Liver (tissue), 9 donors: Measurements from ENCODE around the gene TIMD4. TPM values are rescaled to one million over a fixed set of nuclear protein-coding genes. Genes with fewer than 3 reads are reported as not detected.

Experiments
- DNase-seq: peaks from one replicate; pipeline ENCODE4 v3.0.0-alpha.2; 2017; ENCODE audit warnings: low spot score
- H3K27ac ChIP-seq, 2 donors: one replicate each; pipeline ENCODE4 v1.7.0; 2013; ENCODE audit warnings: inconsistent platforms in 2 of 2, low read length in 2 of 2, control low read depth in 1 of 2, low read depth in 1 of 2, mild to moderate bottlenecking in 1 of 2
- H3K27me3 ChIP-seq, 4 donors: one replicate each; pipeline versions ENCODE4 v1.6.1 to v1.7.0; 2013; ENCODE audit warnings: low read length in 3 of 4, inconsistent platforms in 1 of 4, mild to moderate bottlenecking in 1 of 4, moderate library complexity in 1 of 4; ENCODE audit not compliant: control insufficient read depth in 4 of 4, insufficient read depth in 4 of 4
- H3K36me3 ChIP-seq, 4 donors: one replicate each; pipeline versions ENCODE4 v1.6.1 to v1.7.0; 2013; ENCODE audit warnings: low read length in 3 of 4, mild to moderate bottlenecking in 3 of 4, low read depth in 1 of 4, moderate library complexity in 1 of 4; ENCODE audit not compliant: control insufficient read depth in 4 of 4, insufficient read depth in 3 of 4
- H3K4me1 ChIP-seq, 4 donors: one replicate each; pipeline versions ENCODE4 v1.6.1 to v1.7.0; 2013; ENCODE audit warnings: low read length in 3 of 4, mild to moderate bottlenecking in 3 of 4, moderate library complexity in 1 of 4; ENCODE audit not compliant: control insufficient read depth in 4 of 4, insufficient read depth in 4 of 4
- H3K4me3 ChIP-seq, 3 donors: one replicate each; pipeline versions ENCODE4 v1.6.1 to v1.7.0; 2013; ENCODE audit warnings: low read length in 3 of 3, control low read depth in 1 of 3, low read depth in 1 of 3, mild to moderate bottlenecking in 1 of 3
- H3K9ac ChIP-seq, 2 donors: one replicate each; pipeline ENCODE4 v1.7.0; 2013; ENCODE audit warnings: low read length in 2 of 2, mild to moderate bottlenecking in 2 of 2, moderate library complexity in 2 of 2, control low read depth in 1 of 2, low read depth in 1 of 2
- H3K9me3 ChIP-seq, 4 donors: one replicate each; pipeline versions ENCODE4 v1.6.1 to v1.7.0; 2013; ENCODE audit warnings: low read length in 3 of 4; ENCODE audit not compliant: control insufficient read depth in 4 of 4
- ATF3 ChIP-seq: IDR thresholded peaks from 2 replicates; pipeline ENCODE4 v1.6.1; 2016; ENCODE audit warnings: antibody characterized with exemption
- CTCF ChIP-seq: fragments of 150-350 bp; IDR thresholded peaks from 2 replicates; pipeline ENCODE4 v1.5.1; 2017; ENCODE audit warnings: improper control_type of control experiment, low read depth, low read length; ENCODE audit not compliant: missing input control
- EGR1 ChIP-seq, 2 donors: IDR thresholded peaks; 2 replicates each; pipeline ENCODE4 v1.6.1; 2016 to 2018; ENCODE audit warnings: antibody characterized with exemption in 2 of 2, low read depth in 2 of 2
- FOXA1 ChIP-seq: IDR thresholded peaks from 2 replicates; pipeline ENCODE4 v1.6.1; 2016; ENCODE audit warnings: antibody characterized with exemption
- FOXA2 ChIP-seq: IDR thresholded peaks from 2 replicates; pipeline ENCODE4 v1.6.1; 2016; ENCODE audit warnings: antibody characterized with exemption
- GABPA ChIP-seq, 2 donors: IDR thresholded peaks in 1 of 2; conservative IDR thresholded peaks in 1 of 2; 2 replicates each; pipeline ENCODE4 v1.6.1; 2016; ENCODE audit warnings: antibody characterized with exemption in 2 of 2, mild to moderate bottlenecking in 1 of 2, moderate library complexity in 1 of 2
- HNF4A ChIP-seq, 2 donors: conservative IDR thresholded peaks; 2 replicates each; pipeline ENCODE4 v1.6.1; 2016; ENCODE audit warnings: antibody characterized with exemption in 2 of 2, mild to moderate bottlenecking in 2 of 2
- HNF4G ChIP-seq: IDR thresholded peaks from 2 replicates; pipeline ENCODE4 v1.6.1; 2016; ENCODE audit warnings: antibody characterized with exemption
- JUND ChIP-seq, 2 donors: IDR thresholded peaks; 2 replicates each; pipeline ENCODE4 v1.6.1; 2016; ENCODE audit warnings: antibody characterized with exemption in 2 of 2
- MAX ChIP-seq: IDR thresholded peaks from 2 replicates; pipeline ENCODE4 v1.6.1; 2016; ENCODE audit warnings: antibody characterized with exemption
- NR2F2 ChIP-seq: IDR thresholded peaks from 2 replicates; pipeline ENCODE4 v1.6.1; 2016; ENCODE audit warnings: antibody characterized with exemption
- RAD21 ChIP-seq, 2 donors: IDR thresholded peaks; 2 replicates each; pipeline ENCODE4 v1.6.1; 2016; ENCODE audit warnings: antibody characterized with exemption in 2 of 2, mild to moderate bottlenecking in 2 of 2
- REST ChIP-seq: IDR thresholded peaks from 2 replicates; pipeline ENCODE4 v1.6.1; 2016; ENCODE audit warnings: antibody characterized with exemption, mild to moderate bottlenecking
- RXRA ChIP-seq, 2 donors: IDR thresholded peaks; 2 replicates each; pipeline ENCODE4 v1.6.1; 2017 to 2018; ENCODE audit warnings: antibody characterized with exemption in 2 of 2, mild to moderate bottlenecking in 1 of 2
- SP1 ChIP-seq: IDR thresholded peaks from 2 replicates; pipeline ENCODE4 v1.6.1; 2018; ENCODE audit warnings: antibody characterized with exemption, mild to moderate bottlenecking
- YY1 ChIP-seq: IDR thresholded peaks from 2 replicates; pipeline ENCODE4 v1.6.1; 2016; ENCODE audit warnings: antibody characterized with exemption, mild to moderate bottlenecking
- ZBTB33 ChIP-seq: IDR thresholded peaks from 2 replicates; pipeline ENCODE4 v1.6.1; 2016; ENCODE audit warnings: antibody characterized with exemption
- WGBS: extraction: QIAGEN DNeasy Blood & Tissue Kit; methylation state at CpG from one replicate; pipeline ENCODE4 v1.1.7; 2013; 5-methylcytosine and 5-hydroxymethylcytosine counted together
- polyA plus RNA-seq, 2 donors: library from polyadenylated mRNA; stranded (reverse) in 1 of 2; unstranded in 1 of 2; fragments of 200-250 nt in 1 of 2; fragments of >200 nt in 1 of 2; fragmentation: Nextera tagmentation in 1 of 2; extraction: Ambion mirVana in 1 of 2; gene quantifications; one replicate each; pipeline versions ENCODE4 v1.2.1 to v1.2.3, GENCODE V29; 2013 to 2015
- total RNA-seq, 2 donors: library from RNA; depleted of rRNA; stranded (reverse); fragments of >200 nt; gene quantifications; one replicate each; pipeline ENCODE4 v1.2.3, GENCODE V29; 2014
- donor health status: healthy.
- donor health status: healthy.
- donor health status: healthy.
- donor health status: healthy.
- donor health status: healthy.

Gene TIMD4
- total and polyA plus RNA-seq, 4 donors, result 3.0 to 38.8 (median 8.6) TPM

GRCh38 chr5:156929366-156929948 is 33.6 kb downstream of the TIMD4 start:
- no peak overlapping the region for H3K27ac ChIP-seq
- no peaks in the 10 kb centered on the region for H3K9me3 ChIP-seq
- H3K4me3 ChIP-seq, result no peak overlapping the region
- no peak overlapping the region for H3K9ac ChIP-seq
- no peak for TF ChIP-seq HNF4G
- TF ChIP-seq ATF3, result no peak
- TF ChIP-seq HNF4A (conservative IDR thresholded peaks at IDR 0.05), result no peak
- TF ChIP-seq ZBTB33, result no peak
- no peak for TF ChIP-seq JUND (IDR thresholded peaks at IDR 0.05)
- no peak for TF ChIP-seq FOXA1
- TF ChIP-seq YY1, result no peak
- TF ChIP-seq EGR1 (IDR thresholded peaks at IDR 0.05; ENCODE audit: low read depth in 2 of 2), result no peak
- no peak for TF ChIP-seq MAX
- no peak for TF ChIP-seq FOXA2
- no peak for TF ChIP-seq CTCF
- no peak for TF ChIP-seq GABPA (IDR thresholded peaks at IDR 0.05 in 1 of 2, conservative IDR thresholded peaks at IDR 0.05 in 1 of 2)
- TF ChIP-seq RAD21 (IDR thresholded peaks at IDR 0.05), result no peak
- no peak for TF ChIP-seq NR2F2
- no peak for TF ChIP-seq SP1
- H3K36me3 ChIP-seq, result no peaks in the 10 kb centered on the region
- H3K27me3 ChIP-seq, result peaks cover 0 to 2% (median 0%) of the 10 kb centered on the region in 4 donors
- WGBS, result 74% methylated on average over 3 of the region's 3 CpGs
- no peaks in the 10 kb centered on the region for H3K4me1 ChIP-seq
- DNase-seq, result no peak

- Histone ChIP-seq H3K27ac (no peak overlapping the region), H3K9me3 (no peaks in the 10 kb centered on the region), H3K4me3 (no peak overlapping the region), H3K9ac (no peak overlapping the region), H3K27me3 (peaks cover 0 to 2% (median 0%) of the 10 kb centered on the region in 4 donors), H3K36me3 (no peaks in the 10 kb centered on the region), H3K4me1 (no peaks in the 10 kb centered on the region)
- TF ChIP-seq CTCF (no peak), NR2F2 (no peak), HNF4G (no peak), SP1 (no peak), REST (no peak), EGR1 (IDR thresholded peaks at IDR 0.05; ENCODE audit: low read depth in 2 of 2) (no peak), ZBTB33 (no peak), RXRA (IDR thresholded peaks at IDR 0.05) (no peak)
- no peak for DNase-seq
- 91% methylated on average over 1 of the region's 1 CpG for WGBS
Measured at GRCh38 chr5:156927545-156927944, 35.5 kb downstream of the TIMD4 start.
